Glutamatergic neuron (in vitro differentiated cells): ENCODE results near the gene ADAM8. TPM values are rescaled to one million over a fixed set of nuclear protein-coding genes. Genes with fewer than 3 reads are reported as not detected.
"Not testable (repeated sequence)": the region's sequence is repeated elsewhere in the genome, so short reads cannot be mapped to it uniquely, and the experiment has no call there.

Source experiments
- DNase-seq: peaks from one replicate; pipeline ENCODE4 v3.0.0; 2022
- H3K27ac Mint-ChIP-seq: one replicate; pipeline ENCODE4 v1.8.0; 2020; ENCODE audit warnings: mild to moderate bottlenecking, mixed read lengths, inconsistent platforms; ENCODE audit not compliant: unreplicated experiment
- H3K27me3 Mint-ChIP-seq: one replicate; pipeline ENCODE4 v1.8.0; 2020; ENCODE audit warnings: mild to moderate bottlenecking, moderate library complexity, mixed read lengths, inconsistent platforms; ENCODE audit not compliant: unreplicated experiment
- H3K36me3 Mint-ChIP-seq: one replicate; pipeline ENCODE4 v1.8.0; 2020; ENCODE audit warnings: mild to moderate bottlenecking, mixed read lengths, inconsistent platforms; ENCODE audit not compliant: unreplicated experiment
- H3K4me1 Mint-ChIP-seq: one replicate; pipeline ENCODE4 v1.8.0; 2020; ENCODE audit warnings: mild to moderate bottlenecking, low read depth, mixed read lengths, inconsistent platforms; ENCODE audit not compliant: unreplicated experiment
- H3K4me3 Mint-ChIP-seq: one replicate; pipeline ENCODE4 v1.8.0; 2020; ENCODE audit warnings: mild to moderate bottlenecking, mixed read lengths, inconsistent platforms; ENCODE audit not compliant: unreplicated experiment
- H3K9me3 Mint-ChIP-seq: one replicate; pipeline ENCODE4 v1.8.0; 2020; ENCODE audit warnings: mild to moderate bottlenecking, moderate library complexity, mixed read lengths, inconsistent platforms; ENCODE audit not compliant: unreplicated experiment
- total RNA-seq: library from RNA; stranded (reverse); fragmentation: NEBNext Ultra II Directional; extraction: Animal tissue kit (Norgen Biotek cat#: 25700); gene quantifications from one replicate; pipeline ENCODE4 v1.2.1, GENCODE V29; 2021; ENCODE audit not compliant: unreplicated experiment
- TF ChIP-seq, protein P1 (sequence below): fragments of 200-600 bp; sonication (generic); IDR thresholded peaks from one replicate; pipeline ENCODE4 v1.5.0; 2021; ENCODE audit not compliant: partially characterized antibody, unreplicated experiment

Gene ADAM8
- total RNA-seq, 1 donor from 2014 or later: 5.4 TPM

DNA sequence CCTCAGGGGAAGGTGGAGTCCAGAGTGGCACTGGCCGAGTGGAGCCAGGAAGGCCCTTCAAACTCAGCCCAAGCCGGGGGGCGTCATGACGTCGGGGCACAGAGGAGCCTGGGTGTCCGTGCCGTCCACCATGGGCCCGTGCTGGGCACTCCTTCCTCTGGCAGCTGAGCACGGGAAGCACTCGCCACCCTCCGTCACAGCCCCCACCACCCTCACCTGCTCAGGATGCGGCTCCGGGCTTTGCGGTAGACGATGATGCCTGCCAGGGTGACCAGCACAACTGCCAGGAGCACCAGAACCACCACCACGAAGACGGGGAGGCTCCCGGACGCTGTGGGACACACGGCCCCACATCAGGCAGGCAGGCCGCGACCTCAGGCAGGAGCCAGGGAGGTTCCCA, 8.1 kb downstream of the ADAM8 start:
- no peak for DNase-seq
- H3K4me1 Mint-ChIP-seq: no peaks in the 10 kb centered on the region
- no peaks in the 10 kb centered on the region for H3K9me3 Mint-ChIP-seq
- H3K4me3 Mint-ChIP-seq: no peak overlapping the region
- H3K27me3 Mint-ChIP-seq: peaks cover 7% of the 10 kb centered on the region
- H3K36me3 Mint-ChIP-seq: no peaks in the 10 kb centered on the region
- TF ChIP-seq, protein P1, sequence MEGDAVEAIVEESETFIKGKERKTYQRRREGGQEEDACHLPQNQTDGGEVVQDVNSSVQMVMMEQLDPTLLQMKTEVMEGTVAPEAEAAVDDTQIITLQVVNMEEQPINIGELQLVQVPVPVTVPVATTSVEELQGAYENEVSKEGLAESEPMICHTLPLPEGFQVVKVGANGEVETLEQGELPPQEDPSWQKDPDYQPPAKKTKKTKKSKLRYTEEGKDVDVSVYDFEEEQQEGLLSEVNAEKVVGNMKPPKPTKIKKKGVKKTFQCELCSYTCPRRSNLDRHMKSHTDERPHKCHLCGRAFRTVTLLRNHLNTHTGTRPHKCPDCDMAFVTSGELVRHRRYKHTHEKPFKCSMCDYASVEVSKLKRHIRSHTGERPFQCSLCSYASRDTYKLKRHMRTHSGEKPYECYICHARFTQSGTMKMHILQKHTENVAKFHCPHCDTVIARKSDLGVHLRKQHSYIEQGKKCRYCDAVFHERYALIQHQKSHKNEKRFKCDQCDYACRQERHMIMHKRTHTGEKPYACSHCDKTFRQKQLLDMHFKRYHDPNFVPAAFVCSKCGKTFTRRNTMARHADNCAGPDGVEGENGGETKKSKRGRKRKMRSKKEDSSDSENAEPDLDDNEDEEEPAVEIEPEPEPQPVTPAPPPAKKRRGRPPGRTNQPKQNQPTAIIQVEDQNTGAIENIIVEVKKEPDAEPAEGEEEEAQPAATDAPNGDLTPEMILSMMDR: no peak
- no peak overlapping the region for H3K27ac Mint-ChIP-seq

DNA sequence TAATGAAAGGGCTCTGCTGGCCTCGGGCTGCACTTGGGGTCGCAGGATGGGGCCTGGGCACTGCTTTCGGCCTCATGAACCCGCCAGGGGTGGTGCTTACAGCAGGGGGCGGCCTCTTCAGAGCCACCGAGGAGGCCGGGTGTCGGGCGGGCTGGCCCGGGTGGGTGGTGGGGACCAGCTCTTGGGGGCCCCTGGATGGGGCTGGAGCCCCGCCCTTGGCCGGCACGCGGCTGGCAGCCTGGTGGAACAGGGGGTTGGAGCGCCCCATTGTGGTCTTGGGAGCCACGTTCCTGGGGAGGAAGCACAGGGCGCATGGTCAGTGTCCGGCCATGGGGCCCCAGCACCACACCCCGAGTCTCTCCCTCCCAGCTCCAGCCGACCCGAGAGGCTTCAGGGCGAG, 8.8 kb downstream of the ADAM8 start:
- no peak overlapping the region for H3K4me3 Mint-ChIP-seq
- H3K9me3 Mint-ChIP-seq: no peaks in the 10 kb centered on the region
- H3K4me1 Mint-ChIP-seq: peaks cover 3% of the 10 kb centered on the region
- no peak overlapping the region for H3K27ac Mint-ChIP-seq
- peaks cover 10% of the 10 kb centered on the region for H3K27me3 Mint-ChIP-seq
- TF ChIP-seq, protein P1: no peak
- DNase-seq: no peak
- H3K36me3 Mint-ChIP-seq: no peaks in the 10 kb centered on the region

DNA sequence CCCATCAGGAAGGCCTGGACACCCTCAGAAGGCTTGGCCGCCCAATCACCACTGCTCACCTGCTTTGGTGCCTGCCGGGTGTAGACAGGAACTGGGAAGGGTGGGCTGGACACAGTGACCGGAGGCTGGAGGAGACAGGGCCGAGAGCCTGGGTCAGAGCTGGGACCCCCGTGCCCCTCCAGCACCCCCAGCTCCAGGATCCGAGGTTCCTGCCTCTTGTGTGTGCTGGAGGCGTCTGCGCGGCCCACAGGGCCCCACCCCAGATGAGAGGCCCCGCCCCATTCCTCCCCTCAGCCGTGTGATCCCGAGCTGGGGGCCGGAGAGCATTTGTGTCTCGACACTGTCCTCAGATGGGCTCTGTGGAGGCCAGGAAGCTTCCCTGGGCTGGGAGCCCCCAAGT, 9.4 kb downstream of the ADAM8 start:
- Mint-ChIP-seq H3K36me3 (no peaks in the 10 kb centered on the region), H3K27me3 (peaks cover 11% of the 10 kb centered on the region), H3K4me1 (peaks cover 7% of the 10 kb centered on the region), H3K4me3 (no peak overlapping the region), H3K9me3 (no peaks in the 10 kb centered on the region), H3K27ac (no peak overlapping the region)
- no peak for DNase-seq
- TF ChIP-seq, protein P1: no peak

DNA sequence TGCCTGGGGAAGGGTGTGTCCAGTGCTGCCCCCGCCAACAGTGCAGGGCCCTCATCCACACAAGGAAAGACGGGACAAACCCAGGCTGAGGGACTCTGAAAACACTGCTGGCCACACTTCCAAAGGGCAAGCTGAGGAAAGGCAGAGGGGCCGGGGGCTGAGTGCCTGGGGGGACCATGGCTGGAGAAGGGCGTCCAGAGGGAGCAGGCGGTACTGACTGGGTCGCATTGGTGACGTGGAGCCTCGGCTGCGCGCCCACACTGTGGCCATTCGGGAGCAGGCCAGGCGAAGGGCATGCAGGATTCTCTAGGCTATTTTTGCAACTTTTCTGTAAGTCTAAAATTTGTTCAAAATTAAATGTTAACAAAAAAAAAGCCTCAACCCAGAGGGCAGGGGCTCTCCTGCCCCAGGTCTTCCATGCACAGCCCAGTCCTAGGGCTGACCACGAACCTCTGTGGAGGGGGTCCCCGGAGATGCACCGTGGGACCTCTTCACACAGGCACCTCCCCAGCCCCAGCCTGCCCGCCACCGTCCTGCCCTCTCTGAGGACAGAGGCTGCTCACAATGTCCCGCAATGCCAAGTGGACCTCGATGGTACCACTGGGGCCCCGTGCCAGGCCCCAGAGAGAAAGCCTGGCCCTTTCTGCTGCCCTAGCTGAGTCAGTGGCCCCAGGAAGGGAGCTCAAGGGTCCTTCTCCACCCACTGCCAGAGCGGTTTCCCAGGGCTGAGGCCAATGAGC, 10.4 kb downstream of the ADAM8 start:
- no peaks in the 10 kb centered on the region for H3K36me3 Mint-ChIP-seq
- peaks cover 11% of the 10 kb centered on the region for H3K27me3 Mint-ChIP-seq
- no peak for DNase-seq
- H3K4me3 Mint-ChIP-seq: no peak overlapping the region
- H3K4me1 Mint-ChIP-seq: peaks cover 7% of the 10 kb centered on the region
- TF ChIP-seq, protein P1: no peak
- no peak overlapping the region for H3K27ac Mint-ChIP-seq
- H3K9me3 Mint-ChIP-seq: no peaks in the 10 kb centered on the region

DNA sequence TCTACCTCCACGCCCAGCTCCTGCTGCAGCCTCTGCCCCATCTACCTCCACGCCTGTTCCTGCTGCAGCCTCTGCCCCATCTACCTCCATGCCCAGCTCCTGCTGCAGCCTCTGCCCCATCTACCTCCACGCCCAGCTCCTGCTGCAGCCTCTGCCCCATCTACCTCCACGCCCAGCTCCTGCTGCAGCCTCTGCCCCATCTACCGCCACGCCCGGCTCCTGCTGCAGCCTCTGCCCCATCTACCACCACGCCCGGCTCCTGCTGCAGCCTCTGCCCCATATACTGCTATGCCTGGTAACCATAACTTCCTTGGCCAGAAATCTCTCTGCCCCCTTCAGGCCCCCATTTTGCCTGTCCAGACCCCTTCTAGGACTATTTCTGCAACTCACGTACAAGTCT, 11.6 kb downstream of the ADAM8 start:
- DNase-seq, H3K36me3 Mint-ChIP-seq, H3K27ac Mint-ChIP-seq, H3K4me1 Mint-ChIP-seq, H3K9me3 Mint-ChIP-seq, H3K4me3 Mint-ChIP-seq: not testable (repeated sequence)
- H3K27me3 Mint-ChIP-seq: peaks cover 11% of the 10 kb centered on the region
